Large intestine (tissue), 3 donors: ENCODE data around the gene IQUB. TPM values are rescaled to one million over a fixed set of nuclear protein-coding genes. Genes with fewer than 3 reads are reported as not detected.
"Not testable (repeated sequence)": the region's sequence is repeated elsewhere in the genome, so short reads cannot be mapped to it uniquely, and the experiment has no call there.

Experiments
- DNase-seq, 2 donors: peaks; one replicate each; pipeline versions ENCODE4 v3.0.0 to v3.0.0-alpha.2; 2013
- H3K27ac ChIP-seq: one replicate; pipeline ENCODE4 v1.5.1; 2013; ENCODE audit warnings: low read length
- H3K27me3 ChIP-seq: 2 replicates; pipeline ENCODE4 v1.6.1; 2013; ENCODE audit warnings: low read length; ENCODE audit not compliant: control insufficient read depth, insufficient read depth
- H3K36me3 ChIP-seq: 2 replicates; pipeline ENCODE4 v1.6.1; 2013; ENCODE audit warnings: low read length; ENCODE audit not compliant: control insufficient read depth, insufficient read depth
- H3K4me1 ChIP-seq: one replicate; pipeline ENCODE4 v1.6.1; 2013; ENCODE audit warnings: low read length; ENCODE audit not compliant: control insufficient read depth, insufficient read depth
- H3K4me3 ChIP-seq: one replicate; pipeline ENCODE4 v1.5.1; 2013; ENCODE audit warnings: low read length
- H3K9me3 ChIP-seq: one replicate; pipeline ENCODE4 v1.6.1; 2013; ENCODE audit warnings: mild to moderate bottlenecking, low read depth, low read length, moderate library complexity; ENCODE audit not compliant: control insufficient read depth
- whole genome bisulfite sequencing: methylation state at CpG from one replicate; pipeline ENCODE4 v1.1.5; 2013; ENCODE audit warnings: low lambda C conversion rate; ENCODE audit not compliant: insufficient coverage; 5-methylcytosine and 5-hydroxymethylcytosine counted together
- polyA plus RNA-seq: library from polyadenylated mRNA; unstranded; fragments of 120-200 nt; gene quantifications from one replicate; pipeline ENCODE4 v1.2.1, GENCODE V29; 2013

IQUB gene
- polyA plus RNA-seq, 1 donor: 0.58 TPM

DNA sequence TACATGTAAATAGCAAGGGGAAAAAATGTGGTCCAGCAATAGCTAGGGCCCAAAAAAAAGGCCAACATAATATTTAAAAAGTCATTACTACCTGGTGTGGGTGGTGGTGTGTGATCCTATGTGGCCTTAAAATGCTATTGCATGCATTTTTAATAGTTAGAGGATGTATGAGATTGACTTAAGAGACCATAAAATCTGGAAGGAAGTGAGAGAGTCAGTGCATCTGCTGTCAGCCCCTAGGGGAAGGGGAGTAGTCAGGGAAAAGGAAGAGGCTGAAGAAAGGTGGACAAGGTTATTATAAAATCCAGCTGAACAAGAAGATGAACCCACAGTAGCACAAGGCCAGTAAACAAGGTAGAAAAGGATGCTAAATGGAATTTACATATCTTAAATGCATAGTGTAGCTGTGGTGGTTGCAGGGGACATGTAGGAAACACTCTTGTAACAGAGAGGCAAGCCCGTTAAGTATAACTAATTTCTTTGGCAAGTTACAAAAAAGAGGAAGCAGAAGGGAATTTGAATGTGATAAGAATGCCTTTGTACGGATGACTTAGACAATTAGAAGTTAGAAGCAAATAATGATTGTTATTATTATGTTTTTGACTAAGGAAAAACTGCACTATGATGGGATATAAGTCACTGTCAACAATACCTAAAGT lies 35.1 kb upstream of the IQUB start:
- H3K4me1 ChIP-seq: no peaks in the 10 kb centered on the region
- WGBS: 67% methylated on average over 1 of the region's 2 CpGs
- H3K27me3 ChIP-seq: no peaks in the 10 kb centered on the region
- no peaks in the 10 kb centered on the region for H3K9me3 ChIP-seq
- H3K27ac ChIP-seq: no peak overlapping the region
- no peaks in the 10 kb centered on the region for H3K36me3 ChIP-seq
- no peak for DNase-seq
- no peak overlapping the region for H3K4me3 ChIP-seq

DNA sequence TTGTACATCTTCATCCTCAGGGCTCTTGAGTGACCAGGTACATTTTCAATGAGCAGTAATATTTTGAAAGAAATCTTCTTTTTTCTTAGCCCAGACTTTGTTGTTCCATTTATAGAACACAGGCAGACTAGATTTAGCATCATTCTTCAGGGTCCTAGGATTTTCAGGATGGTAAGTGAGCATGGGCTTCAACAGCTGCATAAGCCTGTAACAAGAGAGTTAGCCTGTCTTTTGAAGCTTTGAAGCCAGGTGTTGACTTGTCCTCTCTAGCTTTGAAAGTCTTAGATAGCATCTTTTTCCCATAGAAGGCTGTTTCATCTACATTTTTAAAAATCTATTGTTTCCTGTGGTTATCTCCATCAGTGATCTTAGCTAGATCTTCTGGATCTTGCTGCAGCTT lies 27.7 kb upstream of the IQUB start:
- Histone ChIP-seq H3K4me1 (no peaks in the 10 kb centered on the region), H3K27ac (no peak overlapping the region), H3K27me3 (peaks cover 2% of the 10 kb centered on the region), H3K36me3 (no peaks in the 10 kb centered on the region), H3K4me3 (no peak overlapping the region), H3K9me3 (no peaks in the 10 kb centered on the region)
- DNase-seq: no peak

DNA sequence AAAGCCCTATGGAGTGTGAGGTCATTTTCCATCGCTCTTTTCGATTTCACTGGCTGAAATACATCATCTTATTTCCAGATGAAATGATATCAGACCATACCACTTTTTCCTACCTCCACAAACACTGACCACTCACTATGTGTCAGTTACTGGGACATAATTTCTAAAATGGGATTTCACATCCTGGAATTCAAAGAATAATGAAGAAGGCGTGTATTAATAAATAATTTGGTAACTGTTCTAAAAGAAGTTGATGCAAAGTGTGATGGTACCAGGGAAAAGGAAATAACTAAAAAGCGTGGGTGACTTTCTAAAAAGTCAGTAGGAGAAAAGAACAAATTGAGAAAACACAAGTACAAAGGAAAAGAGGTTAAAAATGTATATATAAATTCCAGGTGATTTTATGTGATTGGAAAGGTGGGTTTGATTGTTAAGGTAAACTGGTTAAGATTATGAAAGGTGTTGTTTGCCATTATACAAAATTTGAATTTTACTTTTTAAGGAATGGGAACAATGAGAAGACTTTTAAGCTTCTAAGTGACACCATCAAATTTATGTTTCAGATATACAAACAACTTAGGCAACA lies 24.0 kb upstream of the IQUB start:
- no peak for DNase-seq
- Histone ChIP-seq H3K27ac (peak overlapping the region; percentile 34), H3K4me1 (peaks cover 2% of the 10 kb centered on the region), H3K9me3 (no peaks in the 10 kb centered on the region), H3K27me3 (peaks cover 2% of the 10 kb centered on the region), H3K4me3 (peak overlapping the region; percentile 87), H3K36me3 (peaks cover 13% of the 10 kb centered on the region)
- WGBS: 100% methylated on average over 2 of the region's 4 CpGs

DNA sequence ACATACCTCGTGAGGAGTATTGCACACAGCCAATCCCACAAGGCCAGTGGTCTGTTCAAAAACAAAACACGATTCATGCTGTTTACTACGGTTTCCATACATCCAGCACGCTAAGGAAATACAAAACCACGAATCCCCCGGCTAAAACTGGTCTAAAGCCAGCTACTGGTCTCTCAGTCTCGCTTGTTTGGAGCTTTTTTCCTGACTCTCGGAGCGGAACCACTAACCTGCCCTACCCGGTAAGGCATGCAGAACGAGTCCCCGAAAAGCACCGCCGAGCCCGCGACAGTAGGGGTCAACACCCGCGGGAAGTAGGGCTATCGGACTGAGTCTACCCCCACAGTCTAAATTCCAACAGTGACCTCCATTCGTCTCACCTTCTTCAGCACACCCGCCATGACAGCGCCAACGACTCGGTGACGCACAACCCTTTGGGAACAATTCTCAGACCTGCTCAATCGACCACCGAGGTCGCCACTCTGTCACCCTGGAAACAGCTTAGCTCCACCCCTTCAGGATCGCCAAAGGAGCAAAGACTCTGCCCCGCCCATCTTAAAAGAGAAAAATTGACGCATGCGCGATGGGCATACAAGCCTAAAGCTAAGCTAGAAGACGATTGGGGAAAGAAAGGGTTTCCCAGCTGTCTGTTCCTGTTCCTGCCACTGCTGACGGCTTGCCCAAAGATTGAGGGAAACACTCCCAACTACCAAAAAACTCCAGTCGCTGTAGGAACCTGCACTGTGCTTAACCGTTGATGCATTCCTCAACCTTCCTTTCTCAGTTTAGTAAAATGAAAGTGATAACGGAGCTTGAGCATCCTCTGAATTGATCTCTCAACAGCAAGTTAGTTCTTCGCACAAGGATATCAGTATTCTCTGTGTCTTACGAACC lies 23.2 kb upstream of the IQUB start, which contains the start of gene NDUFA5:
Gene NDUFA5 (minus strand): TSS at position 421 of the 891 bp plus-strand sequence. CDS start 23 bp downstream, at position 398.
- no CpG with 5 or more reads among the region's 40 CpGs for WGBS
- H3K27me3 ChIP-seq: peaks cover 2% of the 10 kb centered on the region
- peaks cover 2% of the 10 kb centered on the region for H3K4me1 ChIP-seq

GRCh38 chr7:123557016-123557397 lies 22.6 kb upstream of the IQUB start:
- Histone ChIP-seq H3K4me1 (peaks cover 2% of the 10 kb centered on the region), H3K9me3 (no peaks in the 10 kb centered on the region), H3K36me3 (peaks cover 20% of the 10 kb centered on the region), H3K4me3 (peak overlapping the region; percentile 87), H3K27me3 (peaks cover 2% of the 10 kb centered on the region), H3K27ac (peak overlapping the region; percentile 89)
- DNase-seq: no peak
- WGBS: 2% methylated on average over 8 of the region's 12 CpGs

More for the DNA sequence above, 23.2 kb upstream of the IQUB start, which contains the start of gene NDUFA5:
- Histone ChIP-seq H3K9me3 (no peaks in the 10 kb centered on the region), H3K4me3 (peak within 1 kb of the TSS; percentile 87), H3K27ac (peak within 1 kb of the TSS; percentile 89), H3K36me3 (peaks cover 18% of the 10 kb centered on the region)
- peak; percentile 98 to 99 for DNase-seq

DNA sequence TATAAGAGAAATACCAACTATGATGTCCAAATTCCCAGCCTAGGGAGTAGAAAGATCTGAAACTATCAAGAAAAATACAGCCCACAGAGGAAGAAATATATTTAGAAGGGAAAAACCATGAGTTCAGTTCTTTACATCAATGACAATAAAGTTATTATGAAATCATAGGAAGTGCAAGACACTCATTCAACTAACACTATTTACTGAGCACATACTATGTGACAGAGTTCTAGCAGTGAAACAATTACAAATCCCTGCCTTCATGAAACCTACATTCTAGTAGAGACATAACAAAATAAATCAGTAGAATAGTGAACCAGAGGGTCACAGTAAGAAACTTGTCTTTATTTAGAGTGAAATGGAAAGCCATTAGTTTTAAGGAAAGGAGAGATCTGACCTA lies 21.1 kb upstream of the IQUB start:
- peaks cover 1% of the 10 kb centered on the region for H3K27me3 ChIP-seq

GRCh38 chr7:123553159-123553558 lies 18.8 kb upstream of the IQUB start:
- peaks cover 27% of the 10 kb centered on the region for H3K36me3 ChIP-seq
- no peak overlapping the region for H3K27ac ChIP-seq
- H3K27me3 ChIP-seq: no peaks in the 10 kb centered on the region
- no peak overlapping the region for H3K4me3 ChIP-seq
- 100% methylated on average over 1 of the region's 3 CpGs for WGBS
- no peak for DNase-seq
- no peaks in the 10 kb centered on the region for H3K9me3 ChIP-seq
- peaks cover 2% of the 10 kb centered on the region for H3K4me1 ChIP-seq

More for the DNA sequence above, 21.1 kb upstream of the IQUB start:
- peaks cover 20% of the 10 kb centered on the region for H3K36me3 ChIP-seq
- no peaks in the 10 kb centered on the region for H3K9me3 ChIP-seq
- peaks cover 2% of the 10 kb centered on the region for H3K4me1 ChIP-seq
- H3K27ac ChIP-seq: no peak overlapping the region
- no peak for DNase-seq
- H3K4me3 ChIP-seq: no peak overlapping the region

- no peaks in the 10 kb centered on the region for H3K27me3 ChIP-seq
- 100% methylated on average over 2 of the region's 2 CpGs for WGBS
- H3K27ac ChIP-seq: no peak overlapping the region
Measured at GRCh38 chr7:123552641-123553040, 18.2 kb upstream of the IQUB start.

DNA sequence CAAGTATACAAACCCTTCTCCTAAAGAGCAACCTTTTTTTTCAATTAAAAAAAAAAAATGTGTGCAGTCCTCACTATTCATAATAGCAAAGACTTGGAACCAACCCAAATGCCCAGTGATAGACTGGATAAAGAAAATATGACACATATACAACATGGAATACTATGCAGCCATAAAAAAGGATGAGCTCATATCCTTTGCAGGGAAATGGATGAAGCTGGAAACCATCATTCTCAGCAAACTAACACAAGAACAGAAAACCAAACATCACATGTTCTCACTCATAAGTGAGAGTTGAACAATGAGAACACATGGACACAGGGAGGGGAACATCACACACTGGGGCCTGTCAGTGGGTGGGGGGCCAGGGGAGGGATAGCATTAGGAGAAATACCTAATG lies 17.7 kb upstream of the IQUB start:
- H3K4me3 ChIP-seq, H3K4me1 ChIP-seq, H3K9me3 ChIP-seq, H3K27me3 ChIP-seq, DNase-seq, H3K27ac ChIP-seq: not testable (repeated sequence)
- H3K36me3 ChIP-seq: peaks cover 27% of the 10 kb centered on the region

More at GRCh38 chr7:123552641-123553040, 18.2 kb upstream of the IQUB start:
- DNase-seq: no peak
- Histone ChIP-seq H3K36me3 (peaks cover 27% of the 10 kb centered on the region), H3K9me3 (no peaks in the 10 kb centered on the region), H3K4me3 (no peak overlapping the region), H3K4me1 (peaks cover 2% of the 10 kb centered on the region)

DNA sequence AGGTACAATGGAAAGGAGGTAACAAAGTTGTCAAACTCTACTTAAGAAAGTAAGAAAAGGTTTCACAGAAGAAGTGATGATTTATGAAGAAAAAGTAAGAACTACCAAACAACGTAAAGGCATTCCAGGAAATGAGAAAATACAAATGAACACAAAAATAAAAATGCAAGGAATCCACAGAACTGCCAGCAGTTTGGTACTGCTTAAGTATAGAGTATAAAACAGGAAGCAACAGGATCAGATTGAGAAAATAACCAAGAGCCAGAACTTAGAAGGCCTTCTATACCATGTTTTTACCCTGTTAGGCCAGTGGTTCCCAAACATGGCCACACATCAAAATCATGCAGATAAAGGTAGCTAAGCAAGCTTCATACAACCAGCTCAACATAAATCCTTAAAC lies 14.0 kb upstream of the IQUB start:
- Histone ChIP-seq H3K9me3 (no peaks in the 10 kb centered on the region), H3K27me3 (no peaks in the 10 kb centered on the region), H3K4me1 (no peaks in the 10 kb centered on the region), H3K27ac (no peak overlapping the region), H3K4me3 (no peak overlapping the region), H3K36me3 (peaks cover 21% of the 10 kb centered on the region)
- DNase-seq: no peak
- WGBS: 86% methylated on average over 1 of the region's 1 CpG
